GM19372 (cell line): ENCODE data around the gene EHMT1.
"Not testable (repeated sequence)": the region's sequence is repeated elsewhere in the genome, so short reads cannot be mapped to it uniquely, and the experiment has no call there.

Source experiments
- ATAC-seq: cut with Tn5 transposase; IDR thresholded peaks from one replicate; pipeline ENCODE4 v1.9.1; 2021; ENCODE audit warnings: mild to moderate bottlenecking, low read depth, moderate library complexity; ENCODE audit not compliant: unreplicated experiment

Gene EHMT1

DNA sequence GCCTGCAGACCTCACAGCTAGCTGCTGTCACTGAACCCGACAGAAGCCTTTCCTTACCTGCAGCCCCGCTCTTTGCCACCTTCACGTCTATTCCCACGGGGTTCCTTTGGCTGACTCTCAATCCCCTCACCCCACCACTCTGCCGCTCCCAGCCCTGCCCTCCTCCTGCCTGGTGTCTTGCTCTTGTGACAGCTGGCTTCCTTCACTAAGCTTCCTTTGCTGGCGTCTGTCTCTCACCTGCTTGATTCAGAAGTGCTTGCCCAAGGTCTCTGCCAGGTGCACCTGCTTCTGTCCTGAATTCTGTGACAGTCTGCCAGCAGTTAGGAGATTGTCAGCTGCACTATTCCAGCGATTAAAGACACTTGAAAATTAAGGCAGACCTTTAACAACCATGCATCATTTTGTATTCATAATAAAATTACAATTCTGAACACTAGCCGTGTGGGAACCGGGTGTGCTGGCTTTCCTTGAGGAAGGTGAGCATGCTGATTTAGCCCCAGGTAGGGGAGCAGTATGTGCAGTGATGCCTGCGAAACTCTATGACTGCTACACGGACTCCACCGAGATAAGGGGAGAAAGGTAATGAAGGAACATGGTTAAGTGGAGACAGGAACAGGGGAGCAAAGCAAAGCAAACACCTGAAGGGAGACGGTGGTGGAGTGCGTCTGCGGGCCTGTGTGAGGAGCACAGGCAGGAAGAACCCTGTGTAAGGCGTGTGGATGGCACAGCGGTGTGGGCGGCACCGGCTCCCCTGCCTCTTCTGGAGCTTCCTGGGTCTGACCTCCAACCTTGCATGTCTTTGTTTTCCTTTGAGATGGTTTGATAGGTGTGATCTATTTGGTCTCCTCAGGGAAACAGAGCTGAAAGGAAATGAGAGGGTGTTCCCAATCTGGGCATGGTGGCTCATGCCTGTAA lies 178.7 kb downstream of the EHMT1 start:
- no peak for ATAC-seq

DNA sequence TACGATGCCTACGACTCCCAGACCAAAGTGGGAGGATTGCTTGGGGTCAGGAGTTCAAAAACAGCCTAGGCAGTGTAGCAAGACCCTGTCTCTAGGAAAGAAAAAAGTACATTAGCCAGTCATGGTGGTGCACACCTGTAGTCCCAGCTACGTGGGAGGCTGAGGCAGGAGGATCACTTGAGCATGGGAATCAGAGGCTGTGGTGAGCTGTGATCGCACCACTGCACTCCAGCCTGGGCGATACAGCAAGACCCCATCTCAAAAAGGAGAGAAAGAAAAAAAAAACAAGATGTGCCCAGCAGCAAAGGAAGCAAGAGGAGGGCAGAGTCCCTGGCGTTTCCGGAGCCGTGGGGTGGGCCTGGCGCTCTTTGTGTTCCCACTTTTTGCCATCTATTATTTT lies 179.3 kb downstream of the EHMT1 start:
- no peak for ATAC-seq

DNA sequence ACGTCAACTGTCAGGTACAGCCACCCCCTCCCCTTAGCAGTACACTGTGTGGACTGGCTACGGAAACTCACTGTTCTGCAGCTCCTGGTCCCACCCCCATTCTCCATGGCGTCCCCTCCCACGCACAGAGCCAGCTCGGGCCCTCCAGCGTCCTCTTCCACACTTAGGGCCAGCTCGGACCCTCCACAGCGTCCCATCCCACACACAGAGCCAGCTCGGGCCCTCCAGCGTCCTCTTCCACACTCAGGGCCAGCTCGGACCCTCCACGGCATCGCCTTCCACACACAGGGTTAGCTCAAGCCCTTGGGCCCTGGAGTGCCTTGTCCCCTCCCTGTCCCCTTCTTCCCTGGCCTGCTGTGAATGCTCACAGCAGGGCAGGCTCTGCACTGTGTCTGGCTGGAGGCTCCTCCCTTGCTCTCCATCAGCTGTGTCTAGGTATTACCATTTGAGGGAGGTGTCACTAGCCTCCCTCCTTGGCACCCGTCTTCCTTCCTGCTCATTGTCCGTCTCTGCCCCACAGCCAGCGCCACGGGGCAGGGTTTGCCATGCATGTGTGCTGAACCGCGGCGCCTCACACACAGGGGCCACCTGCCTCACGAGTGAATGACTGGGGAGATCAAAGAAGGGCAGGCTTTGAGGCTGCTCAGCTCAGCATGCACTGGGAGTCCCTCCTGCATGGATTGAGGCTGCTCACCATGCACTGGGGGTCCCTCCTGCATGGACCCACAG lies 180.3 kb downstream of the EHMT1 start:
- no peak for ATAC-seq

DNA sequence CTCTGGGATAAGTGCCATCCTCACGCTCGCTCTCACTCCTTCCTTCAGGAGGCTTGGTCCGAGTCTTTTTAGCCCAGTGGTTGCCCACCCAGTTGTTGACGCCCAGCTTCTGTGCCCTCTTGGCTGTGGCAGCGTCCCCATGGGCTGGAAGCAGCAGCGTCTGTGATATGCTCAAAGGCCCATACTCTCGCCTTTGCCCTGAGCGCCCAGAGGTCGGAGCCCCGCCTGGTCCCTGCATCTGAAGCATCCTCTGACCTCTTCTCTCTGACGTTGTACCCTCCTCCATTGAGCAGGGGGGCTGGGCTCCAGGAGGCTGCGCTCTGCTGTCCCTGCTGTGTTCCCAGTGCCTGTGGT lies 180.8 kb downstream of the EHMT1 start:
- no peak for ATAC-seq

DNA sequence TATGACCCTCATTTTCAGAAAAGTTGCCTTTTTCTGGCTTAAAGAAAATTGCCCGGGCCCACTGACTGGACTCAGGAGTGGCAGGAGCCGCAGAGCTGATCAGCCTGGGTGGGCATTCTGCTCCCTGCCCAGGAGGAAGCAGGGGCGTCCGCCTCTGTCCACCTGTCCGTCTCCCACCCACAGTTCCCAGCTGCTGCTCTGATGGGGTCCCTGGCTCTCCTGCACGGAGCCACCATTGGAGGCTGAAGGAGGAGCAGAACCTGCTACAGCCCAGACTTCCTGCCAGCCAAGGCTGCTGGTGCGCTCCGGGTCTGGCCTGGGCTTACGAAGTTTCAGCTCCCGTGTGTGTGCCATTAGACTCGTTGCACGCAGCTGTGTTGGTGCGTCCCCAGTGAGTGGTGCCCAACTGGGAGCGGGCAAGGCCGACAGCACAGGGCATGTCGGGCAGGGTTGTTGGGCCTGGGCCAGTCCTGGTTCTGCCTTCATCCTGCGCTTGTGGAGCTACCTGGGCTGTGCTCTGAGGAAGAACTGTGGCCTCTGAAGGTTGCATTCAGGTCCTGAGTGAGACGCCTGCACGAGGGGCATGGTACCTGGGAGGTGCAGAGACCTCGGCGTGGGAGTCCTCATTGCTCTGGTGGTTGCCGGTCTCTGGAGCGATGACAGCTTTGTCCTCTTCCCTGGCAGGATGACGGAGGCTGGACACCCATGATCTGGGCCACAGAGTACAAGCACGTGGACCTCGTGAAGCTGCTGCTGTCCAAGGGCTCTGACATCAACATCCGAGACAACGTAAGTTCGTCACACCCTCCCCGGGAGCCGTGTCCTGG lies 181.6 kb downstream of the EHMT1 start:
- no peak for ATAC-seq

DNA sequence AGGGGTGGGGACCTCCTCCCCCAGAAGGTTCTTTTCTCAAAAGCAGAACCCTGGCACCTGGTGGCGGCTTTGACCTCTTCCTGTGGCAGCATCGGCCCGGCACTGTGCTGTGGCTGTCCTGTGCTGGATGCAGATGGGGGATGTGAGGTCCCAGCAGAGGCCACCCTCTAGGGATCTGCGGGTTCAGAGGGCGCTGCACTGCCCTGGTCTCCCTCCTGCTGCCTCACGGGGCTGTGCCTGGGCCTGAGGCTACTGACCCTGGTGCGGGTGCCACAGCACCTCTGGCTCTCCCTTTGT lies 182.2 kb downstream of the EHMT1 start:
- ATAC-seq: no peak

DNA sequence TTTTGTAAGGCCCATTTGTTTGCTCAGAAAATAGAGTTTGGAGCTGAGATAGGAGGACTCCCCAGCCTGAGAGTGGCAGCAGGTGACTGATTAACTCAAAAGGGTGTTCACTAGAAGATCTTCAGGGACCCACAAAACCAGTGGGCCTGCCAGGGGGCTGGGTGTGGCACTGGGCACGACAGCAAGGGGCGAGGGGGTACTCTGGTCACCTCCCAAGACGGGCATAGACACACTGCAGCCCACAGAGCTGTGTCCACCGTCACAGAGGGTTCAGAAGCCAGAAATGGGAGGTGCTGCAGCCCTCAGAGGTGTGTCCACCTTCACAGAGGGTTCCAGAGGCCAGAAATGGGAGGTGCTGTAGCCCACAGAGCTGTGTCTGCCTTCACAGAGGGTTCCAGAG lies 183.2 kb downstream of the EHMT1 start:
- no peak for ATAC-seq

DNA sequence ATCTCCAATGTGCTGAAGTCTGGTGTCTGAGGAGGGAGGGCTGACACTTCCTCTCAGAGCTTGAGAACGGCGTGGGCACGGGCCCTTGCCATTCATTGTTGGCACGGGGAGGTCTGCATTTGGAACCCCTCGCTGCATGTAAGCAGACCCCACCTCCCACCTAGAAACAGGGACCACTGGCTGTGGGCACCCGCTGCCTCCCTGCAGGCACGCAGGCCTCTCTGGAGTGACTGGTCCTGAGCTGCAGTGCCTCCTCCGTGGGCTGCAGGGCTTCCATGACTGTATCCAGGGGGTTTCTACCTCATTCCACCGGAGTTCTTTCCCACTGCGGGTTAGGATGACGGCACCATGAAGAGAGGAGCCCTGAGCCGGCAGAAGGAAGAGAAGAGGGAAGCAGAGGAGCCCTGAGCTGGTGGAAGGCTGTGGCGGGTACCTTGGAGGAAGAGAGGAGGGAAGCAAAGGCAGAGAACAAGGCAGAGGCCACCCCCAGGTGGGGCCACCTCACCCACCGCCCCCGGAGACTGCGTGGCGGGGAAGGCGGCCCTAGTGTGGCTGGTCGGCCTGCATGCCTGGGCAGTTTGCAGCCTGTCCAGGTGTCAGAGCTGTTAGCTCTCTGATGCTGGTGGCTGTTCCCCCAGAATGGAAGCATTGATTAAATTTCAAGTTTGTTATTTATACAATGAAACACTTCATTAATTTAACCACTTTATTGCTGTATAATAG lies 183.9 kb downstream of the EHMT1 start:
- ATAC-seq: no peak

DNA sequence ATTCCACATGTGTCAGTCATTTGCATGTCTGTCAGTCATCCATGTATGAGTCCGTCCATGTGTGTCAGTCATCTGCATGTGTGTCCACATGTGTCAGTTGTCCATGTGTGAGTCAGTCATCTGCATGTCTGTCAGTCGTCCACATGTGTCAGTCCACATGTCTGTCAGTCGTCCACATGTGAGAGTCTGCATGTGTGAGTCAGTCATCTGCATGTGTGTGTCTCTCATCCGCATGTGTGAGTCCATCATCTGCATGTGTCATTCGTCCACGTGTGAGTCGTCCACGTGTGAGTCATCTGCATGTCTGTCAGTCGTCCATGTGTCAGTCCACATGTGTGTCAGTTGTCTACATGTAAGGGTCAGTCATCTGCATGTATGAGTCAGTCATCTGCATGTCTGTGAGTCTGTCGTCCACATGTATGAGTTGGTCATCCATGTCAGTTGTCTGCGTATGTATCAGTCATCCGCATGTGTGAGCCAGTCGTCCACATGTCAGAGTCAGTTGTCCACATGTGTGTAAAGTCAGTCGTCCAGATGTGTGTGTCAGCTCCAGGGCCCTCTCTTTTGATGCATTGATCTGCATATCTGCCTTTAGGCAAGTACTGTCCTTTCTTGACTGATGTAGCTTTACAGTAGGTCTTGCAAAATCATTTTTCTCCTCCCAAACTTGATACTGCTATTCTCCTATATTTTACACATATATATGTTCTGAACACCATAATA lies 186.3 kb downstream of the EHMT1 start:
- no peak for ATAC-seq

DNA sequence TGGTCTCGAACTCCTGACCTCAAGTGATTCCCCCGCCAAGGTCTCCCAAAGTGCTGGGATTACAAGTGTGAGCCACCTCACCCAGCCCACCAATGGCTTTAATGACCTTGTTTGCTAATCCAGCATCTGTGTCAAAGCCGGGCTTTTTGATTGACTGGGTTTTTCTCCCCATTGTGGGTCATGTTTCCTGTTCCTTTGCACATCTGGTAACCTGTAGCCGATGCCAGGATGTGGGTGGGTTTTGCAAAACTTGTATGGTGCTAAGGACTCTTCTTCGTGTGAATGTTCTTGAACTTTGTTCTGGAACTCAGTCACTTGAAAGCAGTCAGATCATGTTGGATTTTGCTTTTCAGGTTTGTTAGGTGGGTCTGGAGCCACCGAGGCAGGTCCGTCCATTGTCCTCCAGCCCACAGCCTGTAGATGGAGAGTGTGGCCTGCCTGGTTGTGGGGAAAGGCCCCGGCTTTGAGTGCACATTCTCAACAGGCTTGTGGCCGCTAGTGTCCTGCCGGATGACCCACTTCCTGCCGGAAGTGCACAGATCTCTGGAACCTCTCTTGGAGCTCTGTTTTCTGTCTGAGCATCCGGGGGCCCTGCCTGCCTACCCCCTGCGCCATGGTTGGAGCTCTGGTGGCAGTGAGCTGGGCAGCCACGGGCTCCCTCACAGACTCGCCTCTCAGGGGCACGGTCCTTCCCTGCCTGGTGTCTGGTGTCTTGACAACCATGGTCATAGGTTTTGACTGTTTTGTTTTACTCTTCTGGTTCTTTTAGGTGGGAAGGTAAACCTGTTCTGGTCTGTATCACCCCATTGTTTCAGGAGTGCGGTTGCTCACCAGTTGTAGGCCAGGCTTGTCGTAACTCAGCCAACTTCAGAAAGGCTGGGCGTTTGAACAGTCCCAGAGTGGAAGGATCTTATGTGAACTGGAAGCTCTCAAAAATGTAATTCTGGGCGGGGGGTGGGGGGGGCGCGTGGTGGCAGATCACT lies 189.2 kb downstream of the EHMT1 start:
- no peak for ATAC-seq

DNA sequence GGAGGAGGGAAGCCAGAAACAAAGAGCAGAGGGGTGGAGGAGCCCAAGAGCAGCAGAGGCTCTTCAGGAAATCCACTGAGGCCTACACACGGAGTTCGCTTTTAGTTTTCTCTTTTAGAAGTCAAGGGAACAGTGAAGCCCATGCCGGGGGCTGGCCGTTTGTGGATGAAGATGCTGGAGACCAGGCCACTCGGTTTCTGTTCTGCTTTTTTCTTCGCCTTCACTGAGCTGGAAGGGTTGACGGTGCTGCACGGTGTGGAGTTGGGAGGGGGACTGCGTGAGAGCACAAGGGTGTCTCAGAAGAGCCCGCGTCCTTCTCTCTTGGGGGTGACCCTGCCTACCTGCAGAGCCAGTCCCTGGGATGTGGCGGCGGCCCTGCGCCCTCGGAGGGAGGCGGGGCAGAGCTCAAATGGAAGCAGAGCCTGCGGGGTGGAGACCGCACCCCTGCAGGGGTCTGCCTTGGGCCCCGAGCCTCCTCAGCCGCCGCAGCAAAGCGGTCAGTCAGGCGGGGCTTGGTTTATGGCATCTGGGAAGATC lies 190.3 kb downstream of the EHMT1 start:
- ATAC-seq: no peak

DNA sequence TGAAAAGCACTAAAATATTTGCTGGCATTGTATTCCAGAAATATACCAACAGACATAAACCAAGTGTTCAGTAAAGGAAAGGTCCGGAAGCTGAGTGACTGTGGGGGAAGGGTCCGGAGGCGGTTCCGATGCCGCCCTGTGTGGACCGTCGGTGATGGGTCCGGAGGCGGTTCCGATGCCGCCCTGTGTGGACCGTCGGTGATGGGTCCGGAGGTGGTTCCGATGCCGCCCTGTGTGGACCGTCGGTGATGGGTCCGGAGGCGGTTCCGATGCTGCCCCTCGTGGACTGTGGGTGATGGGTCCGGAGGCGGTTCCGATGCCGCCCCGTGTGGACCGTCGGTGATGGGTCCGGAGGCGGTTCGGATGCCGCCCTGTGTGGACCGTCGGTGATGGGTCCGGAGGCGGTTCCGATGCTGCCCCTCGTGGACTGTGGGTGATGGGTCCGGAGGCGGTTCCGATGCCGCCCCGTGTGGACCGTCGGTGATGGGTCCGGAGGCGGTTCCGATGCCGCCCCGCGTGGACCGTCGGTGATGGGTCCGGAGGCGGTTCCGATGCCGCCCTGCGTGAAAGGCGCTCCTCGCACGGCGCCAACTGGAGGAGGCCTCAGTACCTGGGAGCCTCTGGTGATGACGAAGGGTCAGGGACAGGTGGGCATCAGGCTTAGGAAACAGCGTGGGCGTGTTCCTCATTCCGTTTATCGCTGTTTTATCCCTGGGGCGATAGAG lies 191.1 kb downstream of the EHMT1 start:
- not testable (repeated sequence) for ATAC-seq

DNA sequence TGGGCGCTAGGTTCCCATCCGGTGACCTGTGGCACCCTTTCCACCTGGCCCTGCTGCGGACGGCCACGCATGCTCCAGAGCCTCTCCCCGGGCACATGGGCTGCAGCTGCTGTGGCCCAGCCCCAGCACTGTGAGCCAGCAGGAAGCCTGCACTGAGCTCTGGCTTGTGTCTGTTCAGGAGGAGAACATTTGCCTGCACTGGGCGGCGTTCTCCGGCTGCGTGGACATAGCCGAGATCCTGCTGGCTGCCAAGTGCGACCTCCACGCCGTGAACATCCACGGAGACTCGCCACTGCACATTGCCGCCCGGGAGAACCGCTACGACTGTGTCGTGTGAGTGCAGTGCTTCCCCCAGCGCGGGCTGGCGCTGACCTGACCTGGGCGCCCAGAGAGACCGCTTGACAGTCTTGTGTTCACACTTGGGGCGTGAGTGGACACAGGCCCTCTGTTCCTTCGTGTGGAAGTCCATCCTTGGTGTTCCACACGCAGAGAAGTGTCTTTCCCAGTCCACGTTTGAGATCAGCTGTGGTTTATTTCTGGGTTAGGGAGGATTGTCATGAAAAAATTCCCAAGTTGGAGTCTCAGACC lies 192.6 kb downstream of the EHMT1 start:
- ATAC-seq: no peak

DNA sequence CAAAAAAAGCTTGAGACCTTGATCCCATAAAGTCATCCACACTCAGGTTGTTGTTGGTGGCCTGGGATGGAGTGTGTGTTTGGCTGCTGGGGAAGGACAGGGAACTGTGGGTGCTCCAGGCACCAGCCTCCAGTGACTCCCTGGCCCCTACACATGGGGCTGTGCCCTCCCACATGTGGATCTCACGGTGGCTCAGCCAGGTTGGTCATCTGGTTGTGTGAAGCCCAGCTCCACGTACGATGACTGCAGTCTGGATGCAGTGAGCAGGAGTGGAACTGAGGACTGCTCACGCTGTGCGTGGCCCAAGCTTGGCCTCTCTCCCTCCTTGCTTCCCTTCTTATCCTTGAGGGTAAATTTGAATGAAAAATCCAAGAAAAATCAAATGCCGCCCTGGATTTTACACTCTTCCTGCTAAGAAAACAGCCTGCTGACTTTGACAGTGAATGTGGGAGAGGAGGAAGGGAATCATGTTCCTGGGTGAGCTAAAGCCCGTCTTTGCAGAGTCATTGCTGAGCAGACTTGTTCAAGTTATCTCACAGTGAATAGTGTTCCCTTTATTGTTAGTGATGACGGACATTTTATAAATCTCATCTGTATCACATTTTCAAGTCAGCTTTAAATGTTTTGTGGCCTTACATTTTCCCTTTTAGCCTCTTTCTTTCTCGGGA lies 193.7 kb downstream of the EHMT1 start:
- ATAC-seq: no peak

DNA sequence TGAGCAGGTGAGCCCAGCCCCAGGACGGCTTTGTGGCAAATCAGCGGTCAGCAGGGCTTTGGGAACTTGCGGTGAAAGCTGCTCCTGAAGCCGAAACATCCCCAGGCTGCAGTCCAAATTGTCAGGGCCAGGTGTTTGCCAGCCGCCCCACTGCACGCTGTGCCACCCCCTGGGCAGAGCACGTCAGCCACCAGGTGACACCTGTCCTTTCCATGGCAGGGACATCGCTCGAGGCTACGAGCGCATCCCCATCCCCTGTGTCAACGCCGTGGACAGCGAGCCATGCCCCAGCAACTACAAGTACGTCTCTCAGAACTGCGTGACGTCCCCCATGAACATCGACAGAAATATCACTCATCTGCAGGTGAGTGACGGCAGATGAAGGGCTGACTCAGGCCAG lies 194.4 kb downstream of the EHMT1 start:
- ATAC-seq: no peak

DNA sequence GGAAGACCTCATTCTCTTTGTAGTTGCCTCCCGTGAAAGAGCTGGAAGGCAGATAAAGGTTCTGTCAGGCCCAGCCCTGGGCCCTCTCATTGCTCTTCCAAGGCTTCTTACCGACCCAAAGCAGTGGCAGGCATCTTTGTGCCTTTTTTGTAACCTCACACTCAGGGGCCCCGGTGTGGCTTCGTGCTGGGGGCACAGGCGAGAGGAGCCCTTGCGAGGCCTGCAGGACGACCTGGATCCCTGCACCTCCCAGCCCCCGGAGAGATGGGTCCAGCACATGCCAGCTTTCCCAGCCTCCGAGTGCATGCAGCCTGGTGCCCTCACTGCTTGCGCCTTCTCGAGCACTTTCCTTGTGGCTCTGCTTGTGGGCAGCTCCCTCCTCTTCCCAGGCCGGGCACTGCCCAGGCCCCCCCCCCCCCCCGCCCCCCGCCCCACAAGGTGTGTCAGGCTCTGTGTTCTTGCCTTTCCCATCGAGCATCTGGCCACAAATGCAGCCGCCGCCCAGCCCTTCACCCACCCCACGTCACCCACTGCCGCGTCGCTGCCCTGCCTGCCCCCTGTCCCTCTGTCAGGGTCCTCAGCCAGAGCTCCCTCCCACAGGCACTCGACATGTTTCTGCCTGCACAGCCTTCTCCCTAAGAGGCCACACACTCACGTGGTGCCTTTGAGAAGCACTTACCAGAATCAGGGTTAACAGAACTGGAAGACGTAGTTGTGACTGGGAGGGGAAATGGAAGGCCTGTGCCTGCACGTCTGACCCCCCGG lies 195.0 kb downstream of the EHMT1 start:
- no peak for ATAC-seq
